HL-60 (cell line): ENCODE data around the gene TMEM108.

Source experiments
- DNase-seq, 2 experiments: peaks; one replicate each; pipeline ENCODE4 v3.0.0-alpha.2; 2010 to 2020; ENCODE audit warnings: low read depth in 1 of 2, low spot score in 1 of 2
- H3K27ac ChIP-seq: fragments of 250-450 bp; sonication (Bioruptor Pico); replicated peaks from 2 replicates; pipeline ENCODE4 v1.5.1; 2020; ENCODE audit warnings: mild to moderate bottlenecking, moderate library complexity
- H3K27me3 ChIP-seq: fragments of 250-450 bp; sonication (Bioruptor Pico); 2 replicates; pipeline ENCODE4 v1.5.1; 2021; ENCODE audit warnings: mild to moderate bottlenecking, moderate library complexity; ENCODE audit not compliant: insufficient read depth, poor library complexity, severe bottlenecking
- H3K4me3 ChIP-seq: replicated peaks from 2 replicates; pipeline ENCODE4 v1.5.1; 2011; ENCODE audit warnings: mild to moderate bottlenecking, control low read depth, low read length; ENCODE audit not compliant: insufficient read depth
- CTCF ChIP-seq: IDR thresholded peaks from one replicate; pipeline ENCODE4 v1.5.1; 2011; ENCODE audit warnings: low read length, control low read depth, inconsistent platforms; ENCODE audit not compliant: insufficient read depth
- GABPA ChIP-seq: IDR thresholded peaks from 2 replicates; pipeline ENCODE4 v1.6.1; 2012; ENCODE audit warnings: low read depth
- POLR2AphosphoS5 ChIP-seq: IDR thresholded peaks from 2 replicates; pipeline ENCODE4 v1.6.1; 2012; ENCODE audit warnings: low read depth
- REST ChIP-seq: IDR thresholded peaks from 2 replicates; pipeline ENCODE4 v1.6.1; 2012; ENCODE audit warnings: low read depth; ENCODE audit not compliant: insufficient replicate concordance
- SPI1 ChIP-seq: IDR thresholded peaks from 2 replicates; pipeline ENCODE4 v1.6.1; 2012; ENCODE audit warnings: low read depth, mild to moderate bottlenecking, borderline replicate concordance

The TMEM108 gene

GRCh38 chr3:133018921-133019320, 19.3 kb upstream of the TMEM108 start:
- Histone ChIP-seq H3K27ac (no peak overlapping the region), H3K4me3 (no peak overlapping the region), H3K27me3 (peaks cover 2% of the 10 kb centered on the region)
- TF ChIP-seq CTCF: no peak
- TF ChIP-seq POLR2AphosphoS5: no peak
- TF ChIP-seq GABPA: no peak
- TF ChIP-seq SPI1: no peak
- no peak for TF ChIP-seq REST
- DNase-seq: no peak

DNA sequence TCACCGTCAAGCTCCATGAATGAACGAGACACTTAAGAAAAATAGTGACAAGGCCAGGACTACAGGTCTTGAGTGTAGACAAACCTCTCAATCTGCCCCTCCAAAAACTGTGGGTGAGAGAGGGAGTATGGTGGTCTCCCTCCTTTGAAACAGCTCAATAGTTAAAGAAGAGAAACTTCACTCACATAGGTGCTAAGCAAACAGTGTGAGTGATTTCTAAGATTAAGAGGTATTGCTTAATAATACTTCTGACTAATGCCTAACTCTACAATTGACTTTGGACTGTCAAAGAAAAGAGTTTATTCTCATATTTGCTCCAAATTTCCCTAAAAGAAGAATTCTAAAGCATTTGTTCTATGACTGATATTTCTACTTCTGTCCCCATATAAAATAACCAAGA, 17.0 kb upstream of the TMEM108 start:
- H3K27ac ChIP-seq: no peak overlapping the region
- peaks cover 2% of the 10 kb centered on the region for H3K27me3 ChIP-seq
- no peak for TF ChIP-seq GABPA
- TF ChIP-seq CTCF: no peak
- no peak for TF ChIP-seq SPI1
- no peak for TF ChIP-seq POLR2AphosphoS5
- no peak for TF ChIP-seq REST
- H3K4me3 ChIP-seq: no peak overlapping the region
- no peak for DNase-seq

- Histone ChIP-seq H3K4me3 (no peak overlapping the region), H3K27me3 (peaks cover 2% of the 10 kb centered on the region), H3K27ac (no peak overlapping the region)
- no peak for DNase-seq
- no peak for TF ChIP-seq POLR2AphosphoS5
- TF ChIP-seq GABPA: no peak
- no peak for TF ChIP-seq SPI1
- TF ChIP-seq CTCF: no peak
- no peak for TF ChIP-seq REST
Measured at GRCh38 chr3:133023362-133023761, 14.8 kb upstream of the TMEM108 start.
